DMS 273 (cell line): Measurements from ENCODE around the gene USP33.
"Not testable (repeated sequence)": the region's sequence is repeated elsewhere in the genome, so short reads cannot be mapped to it uniquely, and the experiment has no call there.

Source experiments
- DNase-seq: peaks from one replicate; lab custom pipeline; 2025; ENCODE audit not compliant: unreplicated experiment; lab: John Stamatoyannopoulos, UW

Gene USP33

DNA sequence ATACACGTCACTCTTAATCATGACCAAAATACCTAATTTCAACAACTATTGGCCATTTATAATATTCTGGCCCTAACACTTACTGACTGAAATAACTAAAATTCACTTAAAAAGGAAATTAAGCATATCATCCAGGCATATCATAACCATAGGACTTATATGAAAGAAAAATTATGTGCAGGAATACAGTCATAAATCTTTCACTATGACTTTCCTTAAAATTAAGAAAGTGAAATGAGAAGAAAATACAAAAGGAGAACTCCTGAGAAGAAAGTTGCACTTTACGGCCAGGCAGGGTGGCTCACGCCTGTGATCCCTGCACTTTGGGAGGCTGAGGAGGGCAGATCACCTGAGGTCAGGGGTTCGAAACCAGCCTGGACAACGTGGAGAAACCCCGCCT, 86.6 kb downstream of the USP33 start:
- DNase-seq = no peak

DNA sequence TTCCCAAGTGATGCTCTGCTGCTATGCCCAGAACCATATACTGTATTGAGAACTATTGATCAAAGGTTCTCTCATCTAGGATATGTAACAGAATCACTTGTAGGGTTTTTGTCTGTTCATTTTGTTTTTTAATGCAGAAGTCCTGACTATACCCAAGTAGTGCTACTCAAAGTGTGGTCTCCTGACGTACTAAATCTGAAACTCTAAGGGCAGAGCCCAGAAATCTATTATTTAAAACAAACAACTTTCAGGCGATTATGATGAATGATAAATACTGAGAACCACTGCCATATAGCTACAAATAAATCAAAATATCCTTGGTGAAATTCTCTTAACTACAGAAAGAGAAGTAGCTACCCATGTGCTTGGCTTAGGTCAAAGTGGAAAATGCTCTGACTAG, 87.3 kb downstream of the USP33 start:
- DNase-seq = no peak

GRCh38 chr1:77671836-77672235, 87.8 kb downstream of the USP33 start:
- no peak for DNase-seq

DNA sequence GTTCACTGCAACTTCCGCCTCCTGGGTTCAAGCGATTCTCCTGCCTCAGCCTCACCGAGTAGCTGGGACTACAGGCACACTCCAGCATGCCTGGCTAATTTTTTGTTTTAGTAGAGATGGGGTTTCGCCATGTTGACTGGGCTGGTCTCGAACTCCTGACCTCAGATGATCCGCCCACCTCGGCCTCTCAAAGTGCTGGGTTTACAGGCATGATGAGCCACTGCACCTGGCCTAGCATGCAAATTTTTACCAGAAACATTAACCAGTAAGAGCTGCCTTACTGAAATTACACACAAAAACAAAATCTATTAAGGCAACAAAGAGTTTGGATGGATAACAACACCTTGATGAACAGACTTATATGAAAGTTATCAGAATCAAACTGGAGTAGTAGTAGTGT, 89.3 kb downstream of the USP33 start:
- no peak for DNase-seq

DNA sequence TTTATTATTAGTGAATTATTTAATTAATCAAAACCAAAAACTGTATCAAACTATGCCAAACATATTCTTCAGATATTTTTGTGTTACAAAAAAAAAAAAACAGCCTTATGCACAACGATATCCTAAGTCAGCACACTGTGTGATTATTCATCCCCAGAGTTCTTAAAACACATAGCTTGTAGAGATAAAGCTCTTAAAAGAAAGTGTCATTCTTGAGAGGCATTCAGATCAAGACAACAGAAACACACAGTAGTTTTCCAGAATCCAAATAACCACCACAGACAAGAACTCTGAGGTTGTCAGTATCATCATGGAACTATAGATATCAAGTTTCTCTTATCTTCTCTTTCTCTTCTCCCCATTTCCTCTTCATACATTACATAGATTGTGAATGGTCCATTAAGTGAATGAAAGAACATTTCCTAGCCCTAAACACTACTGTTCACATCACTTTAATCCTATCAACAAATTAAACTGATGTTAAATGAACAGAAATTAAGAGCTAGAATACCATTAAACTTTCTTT, 90.7 kb downstream of the USP33 start:
- no peak for DNase-seq

- DNase-seq = no peak
Measured at GRCh38 chr1:77664939-77665516, 94.6 kb downstream of the USP33 start.

GRCh38 chr1:77661696-77662095, 98.0 kb downstream of the USP33 start:
- no peak for DNase-seq

DNA sequence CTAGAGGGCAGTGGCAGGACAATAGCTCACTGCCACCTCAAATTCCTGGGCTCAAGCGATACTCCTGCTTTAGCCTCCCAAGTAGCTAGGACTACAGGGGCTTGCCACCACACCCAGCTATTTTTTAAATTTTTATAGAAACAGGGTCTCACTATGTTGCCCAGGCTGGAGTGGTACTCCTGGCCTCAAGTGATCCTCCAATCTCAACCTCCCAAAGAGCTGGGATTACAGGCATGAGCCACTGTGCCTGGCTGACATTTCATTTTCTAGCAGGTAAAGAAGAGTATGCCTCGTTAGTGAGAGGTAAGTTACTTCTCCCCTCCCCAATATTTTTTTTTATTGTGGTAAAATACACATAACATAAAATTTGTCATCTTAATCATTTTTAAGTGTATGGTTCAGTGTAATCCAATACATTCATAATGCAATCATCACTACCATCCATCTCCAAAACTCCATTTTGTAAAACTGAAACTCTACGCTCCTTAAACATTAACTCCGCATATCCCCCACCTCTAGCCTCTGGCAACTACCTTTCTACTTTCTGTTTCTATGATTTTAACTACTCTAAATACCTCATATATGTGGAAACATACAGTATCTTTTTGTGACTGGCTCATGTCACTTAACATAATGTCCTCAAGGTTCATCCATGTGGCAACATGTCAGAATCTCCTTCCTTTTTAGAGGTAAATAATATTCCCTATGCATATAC, 99.6 kb downstream of the USP33 start:
- DNase-seq = no peak

DNA sequence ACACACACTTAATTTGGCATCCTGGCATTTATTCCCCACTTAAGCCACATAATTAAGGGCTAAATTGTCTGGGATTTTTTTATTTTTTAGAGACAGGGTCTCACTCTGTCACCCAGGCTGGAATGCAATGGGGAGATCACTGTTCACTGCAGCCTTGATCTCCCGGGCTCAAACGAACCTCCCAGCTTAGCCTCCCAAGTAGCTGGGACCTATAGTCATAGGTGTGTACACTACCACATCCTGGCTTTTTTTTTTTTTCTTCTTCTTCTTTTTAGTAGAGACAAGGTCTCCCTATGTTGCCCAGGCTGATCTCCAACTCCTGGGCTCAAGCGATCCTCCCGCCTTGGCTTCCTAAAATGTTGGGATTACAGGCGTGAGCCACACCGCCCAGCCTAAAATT, 101.4 kb downstream of the USP33 start:
- no peak for DNase-seq

DNA sequence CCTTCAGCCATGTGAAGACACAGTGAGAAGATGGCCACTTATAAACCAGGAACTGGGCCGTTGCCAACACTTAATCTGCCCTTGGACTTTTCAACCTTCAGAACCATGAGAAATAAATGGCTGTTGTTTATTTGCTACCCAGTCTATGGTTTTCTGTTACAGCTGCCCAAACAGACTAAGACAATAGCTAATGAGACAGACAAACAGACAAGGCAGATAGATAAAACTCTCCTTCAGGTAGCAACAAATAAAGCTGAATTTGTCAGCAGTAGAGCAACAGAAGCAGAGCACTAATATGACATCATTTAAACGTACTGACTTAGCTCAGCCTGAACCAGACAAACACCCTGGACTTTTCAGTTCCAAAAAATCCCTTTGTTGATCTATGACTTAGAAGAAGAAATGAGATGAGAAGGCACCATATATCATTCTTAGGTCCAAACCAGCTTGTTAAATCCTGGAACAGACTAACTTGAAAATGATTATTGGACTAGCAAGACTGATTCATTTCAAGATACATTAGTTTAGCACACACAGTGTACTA, 104.1 kb downstream of the USP33 start:
- DNase-seq = peak; percentile 30

- no peak for DNase-seq
Measured at GRCh38 chr1:77652970-77653516, 106.6 kb downstream of the USP33 start.

- DNase-seq = no peak
Measured at GRCh38 chr1:77652268-77652667, 107.4 kb downstream of the USP33 start.

GRCh38 chr1:77649127-77649526, 110.5 kb downstream of the USP33 start:
- no peak for DNase-seq

DNA sequence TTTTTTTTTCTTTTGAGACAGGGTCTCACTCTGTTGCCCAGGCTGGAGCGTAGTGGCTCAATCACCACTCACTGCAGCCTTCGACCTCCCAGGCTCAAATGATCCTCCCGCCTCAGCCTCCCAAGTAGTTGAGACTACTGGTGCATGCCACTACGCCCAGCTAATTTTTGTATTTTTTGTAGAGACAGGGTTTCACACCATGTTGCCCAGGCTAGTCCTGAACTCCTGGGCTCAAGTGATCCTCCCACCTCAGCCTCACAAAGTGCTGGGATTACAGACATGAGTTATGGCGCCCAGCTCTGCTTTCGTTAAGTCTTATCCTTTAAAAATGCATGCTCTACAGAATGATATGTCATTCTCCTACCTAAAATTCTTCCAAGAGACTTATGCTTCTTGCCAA, 113.4 kb downstream of the USP33 start:
- DNase-seq = not testable (repeated sequence)
